Omental fat pad (tissue), 4 donors: ENCODE data around the gene AZIN2. TPM values are rescaled to one million over a fixed set of nuclear protein-coding genes. Genes with fewer than 3 reads are reported as not detected.
"Not testable (repeated sequence)": the region's sequence is repeated elsewhere in the genome, so short reads cannot be mapped to it uniquely, and the experiment has no call there.

Experiments used
- ATAC-seq: fragments of 150-250 bp; one replicate; pipeline ENCODE4 v1.9.1; 2016; ENCODE audit warnings: mild to moderate bottlenecking, moderate library complexity; ENCODE audit not compliant: low FRiP score
- DNase-seq: peaks from one replicate; pipeline ENCODE4 v3.0.0-alpha.2; 2019; ENCODE audit warnings: low spot score
- CTCF ChIP-seq, 3 donors: fragments of 450-650 bp; IDR thresholded peaks; one replicate each; pipeline ENCODE4 v1.5.1; 2016 to 2017; ENCODE audit warnings: antibody characterized with exemption in 3 of 3, mild to moderate bottlenecking in 3 of 3, moderate library complexity in 2 of 3
- total RNA-seq, 4 donors: library from RNA; depleted of rRNA; stranded (reverse); fragments of >200 nt; gene quantifications; one replicate each; pipeline ENCODE4 v1.1.0, GENCODE V29; 2016

AZIN2 gene
- total RNA-seq, 4 donors from 2014 or later = 1.8 to 5.3 (median 3.5) TPM

DNA sequence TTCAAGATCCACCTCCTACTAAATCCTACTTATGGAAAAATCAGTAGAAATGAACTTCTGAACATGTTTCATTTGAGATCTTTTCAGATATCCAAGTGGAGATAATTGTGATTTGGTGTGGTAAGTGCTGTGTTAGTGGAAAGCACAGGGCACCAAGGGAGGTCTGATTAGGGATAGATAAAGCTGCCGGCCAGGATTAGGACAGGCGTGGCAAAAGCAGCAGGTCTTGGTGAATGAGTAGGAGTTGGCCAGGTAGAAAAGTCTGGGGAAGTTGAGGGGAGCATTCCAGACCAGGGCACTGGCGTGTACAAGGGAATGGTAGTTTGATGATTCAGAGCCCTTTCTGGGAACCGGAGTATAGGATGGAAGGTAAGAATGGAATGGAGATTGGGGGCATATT, 47.8 kb downstream of the AZIN2 start:
- no peak for ATAC-seq
- no peak for TF ChIP-seq CTCF (IDR thresholded peaks at IDR 0.05)

DNA sequence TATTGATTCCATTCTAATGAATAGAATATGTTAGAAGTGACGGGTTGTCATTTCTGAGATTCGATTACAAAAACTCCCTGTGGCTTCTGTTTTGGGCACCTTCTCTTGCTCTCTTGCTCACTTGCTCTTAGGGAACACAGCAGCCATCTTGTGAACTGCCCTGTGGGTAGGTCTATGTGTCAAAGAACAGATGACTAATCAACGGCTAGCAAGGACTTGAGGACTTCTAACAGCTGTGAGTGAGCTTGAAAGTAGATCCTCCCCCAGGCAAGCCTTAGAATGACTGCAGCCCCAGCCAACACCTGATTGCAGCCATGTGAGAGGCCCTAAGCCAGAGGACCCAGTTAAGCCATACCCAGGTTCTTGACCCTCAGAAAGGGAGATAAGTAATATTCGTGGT, 49.3 kb downstream of the AZIN2 start:
- no peak for ATAC-seq
- TF ChIP-seq CTCF (IDR thresholded peaks at IDR 0.05) = no peak
- no peak for DNase-seq

More for the DNA sequence above, 47.8 kb downstream of the AZIN2 start:
- DNase-seq = no peak

GRCh38 chr1:33131191-33131590, 50.2 kb downstream of the AZIN2 start:
- TF ChIP-seq CTCF (IDR thresholded peaks at IDR 0.05) = no peak
- DNase-seq (no peak), ATAC-seq (no peak)

- ATAC-seq (no peak), DNase-seq (no peak)
- TF ChIP-seq CTCF (IDR thresholded peaks at IDR 0.05) = no peak
Measured at GRCh38 chr1:33132549-33132948, 51.6 kb downstream of the AZIN2 start.

- DNase-seq (no peak), ATAC-seq (no peak)
- TF ChIP-seq CTCF (IDR thresholded peaks at IDR 0.05) = no peak
Measured at GRCh38 chr1:33133478-33134105, 52.6 kb downstream of the AZIN2 start.

DNA sequence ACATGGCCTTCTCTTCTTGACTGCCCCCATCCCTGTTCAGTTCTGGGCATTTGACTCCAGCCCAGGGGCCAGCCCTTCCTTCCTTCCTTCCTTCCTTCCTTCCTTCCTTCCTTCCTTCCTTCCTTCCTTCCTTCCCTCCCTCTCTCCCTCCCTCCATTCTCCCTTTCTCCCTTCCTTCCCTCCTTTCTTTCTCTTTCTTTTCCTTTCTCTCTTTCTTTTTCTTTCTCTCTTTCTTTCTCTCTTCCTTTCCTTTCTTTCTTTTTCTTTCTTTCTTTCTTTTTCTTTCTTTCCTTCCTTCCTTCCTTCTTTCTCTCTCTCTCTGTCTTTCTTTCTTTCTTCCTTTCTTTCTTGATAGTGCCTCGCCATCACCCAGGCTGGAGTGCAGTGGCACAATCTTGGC, 55.1 kb downstream of the AZIN2 start:
- not testable (repeated sequence) for DNase-seq, ATAC-seq

GRCh38 chr1:33137800-33138199, 56.8 kb downstream of the AZIN2 start:
- ATAC-seq (no peak), DNase-seq (no peak)
- no peak for TF ChIP-seq CTCF (IDR thresholded peaks at IDR 0.05)
